ENCODE data around the gene ATXN2.

ATXN2 gene

GRCh38 chr12:111450676-111451075 is 148.4 kb downstream of the ATXN2 start:
- no peak for DNase-seq (ENCODE audit: low read depth)

- no peak for DNase-seq (ENCODE audit: low read depth)
Observed at GRCh38 chr12:111448846-111449790, 150.0 kb downstream of the ATXN2 start.

GRCh38 chr12:111448266-111448830 is 150.8 kb downstream of the ATXN2 start:
- no peak for DNase-seq (ENCODE audit: low read depth)

DNA sequence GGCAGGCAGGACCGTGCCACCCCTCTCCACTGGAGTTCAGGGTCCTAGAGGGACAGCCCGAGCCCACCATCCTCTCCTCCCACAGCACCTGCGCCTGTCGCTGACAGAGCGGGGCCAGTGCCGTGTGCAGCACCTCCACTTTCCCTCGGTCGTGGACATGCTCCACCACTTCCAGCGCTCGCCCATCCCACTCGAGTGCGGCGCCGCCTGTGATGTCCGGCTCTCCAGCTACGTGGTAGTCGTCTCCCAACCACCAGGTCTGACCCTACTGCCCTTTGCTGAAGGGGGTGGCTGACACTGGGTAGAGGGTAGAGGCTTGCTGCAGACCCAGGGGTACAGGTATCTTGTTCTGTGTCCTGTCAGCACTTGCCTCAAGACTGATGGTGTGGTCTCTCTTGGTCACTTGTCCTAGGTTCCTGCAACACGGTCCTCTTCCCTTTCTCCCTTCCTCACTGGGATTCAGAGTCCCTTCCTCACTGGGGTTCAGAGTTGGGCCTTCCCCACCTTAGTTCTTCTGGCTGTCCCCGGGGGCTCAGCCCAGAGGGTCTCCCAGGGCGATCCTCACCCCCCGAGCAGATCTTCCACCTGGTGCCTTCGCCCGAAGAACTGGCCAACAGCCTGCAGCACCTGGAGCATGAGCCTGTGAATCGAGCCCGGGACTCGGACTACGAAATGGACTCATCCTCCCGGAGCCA is 151.4 kb downstream of the ATXN2 start:
- no peak for DNase-seq (ENCODE audit: low read depth)

DNA sequence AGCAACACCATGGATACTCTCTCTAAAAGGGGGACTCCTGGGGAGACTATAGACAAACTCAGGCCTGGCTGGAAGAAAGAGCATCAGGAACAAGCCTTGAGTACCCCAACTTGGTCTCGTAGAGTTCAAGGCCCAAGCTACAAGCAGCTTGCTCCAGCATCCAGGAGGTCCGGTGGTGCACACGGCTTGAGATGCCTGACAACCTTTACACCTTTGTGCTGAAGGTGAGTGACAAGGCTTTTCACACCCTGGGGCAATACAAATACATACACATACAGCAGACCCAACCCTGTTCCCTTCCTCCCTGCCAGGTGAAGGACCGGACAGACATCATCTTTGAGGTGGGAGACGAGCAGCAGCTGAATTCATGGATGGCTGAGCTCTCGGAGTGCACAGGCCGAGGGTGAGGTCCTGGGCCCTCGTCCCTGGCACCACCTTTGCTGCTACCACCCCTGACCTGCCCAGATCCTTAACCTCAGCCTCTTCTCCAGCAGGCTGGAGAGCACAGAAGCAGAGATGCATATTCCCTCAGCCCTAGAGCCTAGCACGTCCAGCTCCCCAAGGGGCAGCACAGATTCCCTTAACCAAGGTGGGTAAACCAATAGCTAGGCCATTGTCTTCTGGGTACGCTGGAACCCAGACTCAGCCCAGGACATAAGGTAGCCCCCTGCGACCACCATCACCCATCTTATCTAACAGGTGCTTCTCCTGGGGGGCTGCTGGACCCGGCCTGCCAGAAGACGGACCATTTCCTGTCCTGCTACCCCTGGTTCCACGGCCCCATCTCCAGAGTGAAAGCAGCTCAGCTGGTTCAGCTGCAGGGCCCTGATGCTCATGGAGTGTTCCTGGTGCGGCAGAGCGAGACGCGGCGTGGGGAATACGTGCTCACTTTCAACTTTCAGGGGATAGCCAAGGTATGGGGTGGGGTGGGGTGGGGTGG is 152.2 kb downstream of the ATXN2 start:
- DNase-seq (ENCODE audit: low read depth): no peak

DNA sequence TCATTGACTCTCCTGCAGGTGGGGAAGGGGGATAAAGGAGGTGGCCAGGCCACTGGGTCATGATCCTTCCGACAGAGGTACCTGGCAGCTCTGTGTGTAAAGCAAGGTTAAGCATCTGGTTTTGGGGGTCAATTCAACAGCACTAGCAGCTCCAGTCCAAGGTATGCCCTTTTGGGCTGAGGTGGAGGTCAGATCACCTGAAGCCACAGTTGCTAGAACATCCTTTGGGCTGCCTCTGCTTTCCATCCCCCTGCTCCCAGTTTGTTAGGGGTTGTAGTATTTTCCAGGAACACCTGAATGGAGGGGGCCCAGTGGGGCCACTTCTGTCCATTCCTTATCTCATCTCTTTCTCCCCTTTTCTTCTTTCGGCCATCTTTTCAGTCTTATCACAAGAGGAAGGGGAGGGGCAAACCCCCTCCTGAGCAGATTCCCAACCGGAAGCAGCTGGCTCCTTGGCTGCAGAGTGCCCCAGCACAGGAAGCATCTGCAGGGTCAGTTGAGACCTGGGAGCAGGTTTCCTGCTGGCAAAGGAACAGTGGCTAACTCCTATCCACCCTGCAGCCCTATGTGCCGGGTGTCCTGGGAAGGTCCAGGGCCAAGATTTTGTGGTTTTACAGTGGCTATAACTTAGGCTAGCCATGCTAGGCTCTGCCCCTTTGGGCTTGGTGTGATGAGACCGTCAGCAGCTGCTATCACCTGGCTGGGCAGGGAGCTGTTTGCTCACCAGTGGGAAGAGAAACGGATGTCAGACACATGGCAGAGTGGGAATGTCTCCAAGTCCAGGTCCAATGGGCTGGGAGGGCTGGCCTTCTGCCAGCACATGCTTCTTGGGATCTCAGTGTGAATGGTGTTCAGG is 153.2 kb downstream of the ATXN2 start:
- no peak for DNase-seq (ENCODE audit: low read depth)

GRCh38 chr12:111444925-111445725 is 154.0 kb downstream of the ATXN2 start:
- DNase-seq (ENCODE audit: low read depth): peak; percentile 74

GRCh38 chr12:111444314-111444924 is 154.7 kb downstream of the ATXN2 start:
- DNase-seq (ENCODE audit: low read depth): no peak

- peak; percentile 35 for DNase-seq (ENCODE audit: low read depth)
Observed at GRCh38 chr12:111443586-111443985, 155.5 kb downstream of the ATXN2 start.

- DNase-seq (ENCODE audit: low read depth): no peak
Observed at GRCh38 chr12:111443086-111443485, 156.0 kb downstream of the ATXN2 start.

DNA sequence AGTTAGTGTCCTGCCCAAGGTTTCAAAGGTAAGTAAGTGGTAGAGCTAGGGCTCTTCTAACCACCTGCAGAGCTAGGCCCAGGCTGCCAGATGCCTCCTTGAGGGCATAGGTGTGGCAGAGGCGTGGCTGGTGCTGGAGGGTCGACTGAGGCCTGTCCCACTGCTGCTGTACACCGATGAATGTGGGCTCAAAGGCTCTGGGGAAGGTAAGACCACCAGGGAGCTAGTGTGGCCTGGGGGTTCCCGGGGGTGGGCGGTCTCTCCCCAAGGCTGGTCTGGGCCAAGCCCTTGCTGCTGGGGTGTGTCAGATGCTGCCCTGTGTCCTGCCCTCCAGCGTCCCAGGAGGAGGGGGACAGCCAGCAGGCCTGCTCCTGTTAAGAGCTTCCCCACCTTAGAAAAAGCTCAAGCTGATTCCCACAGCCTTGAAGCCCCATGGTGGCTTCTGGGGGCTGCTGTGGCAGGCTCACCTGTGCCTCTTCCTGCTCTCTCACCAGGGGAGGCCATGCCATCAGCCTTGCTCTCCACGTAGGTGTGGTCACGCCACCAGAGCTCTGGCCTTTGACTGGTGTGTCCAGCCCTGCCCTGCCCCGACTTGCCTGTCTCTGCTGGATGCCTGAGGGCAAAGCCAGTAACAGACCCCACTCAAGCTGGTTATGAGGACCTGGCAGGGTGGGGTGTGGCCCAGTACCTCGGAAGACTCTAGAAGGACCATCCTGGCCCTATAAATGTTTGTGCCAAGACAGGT is 156.6 kb downstream of the ATXN2 start:
- DNase-seq (ENCODE audit: low read depth): no peak

DNA sequence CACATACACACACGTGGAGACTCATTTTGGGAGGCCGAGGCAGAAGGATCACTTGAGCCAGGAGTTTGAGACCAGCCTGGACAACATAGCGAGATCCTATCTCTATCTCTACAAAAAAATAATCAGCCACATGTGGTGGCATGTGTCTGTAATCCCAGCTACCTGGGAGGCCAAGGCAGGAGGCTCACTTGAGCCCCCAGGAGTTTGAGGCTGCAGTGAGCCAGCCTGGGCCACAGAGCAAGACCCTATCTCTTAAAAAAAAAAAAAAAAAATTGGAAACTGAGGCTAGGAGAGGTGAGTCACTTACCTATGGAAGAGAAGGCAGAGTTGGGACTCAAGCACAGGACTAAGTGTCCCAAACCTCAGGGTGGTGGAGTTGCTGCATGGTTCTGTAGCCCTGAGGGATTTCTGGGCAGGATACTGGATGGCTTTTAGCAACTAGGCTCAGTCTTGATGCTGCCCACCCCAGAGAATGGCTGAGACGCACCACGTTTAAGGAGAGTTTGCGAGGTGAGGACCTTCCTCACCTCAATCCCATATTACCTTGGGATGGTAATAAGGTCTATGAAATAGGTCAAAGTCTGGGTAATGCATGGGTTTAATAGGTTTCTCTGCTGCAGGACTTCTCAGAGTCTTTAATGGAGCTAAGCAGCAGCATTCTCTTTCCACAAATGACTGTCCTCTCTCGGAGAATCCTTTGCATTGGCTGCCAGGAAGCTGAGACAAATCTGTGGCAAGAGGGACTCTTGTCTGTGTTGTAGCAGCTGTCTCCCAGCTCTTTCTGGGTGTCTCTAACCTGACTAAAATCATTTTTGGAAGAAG is 157.8 kb downstream of the ATXN2 start:
- DNase-seq (ENCODE audit: low read depth): no peak

GRCh38 chr12:111440631-111441030 is 158.5 kb downstream of the ATXN2 start:
- no peak for DNase-seq (ENCODE audit: low read depth)

DNA sequence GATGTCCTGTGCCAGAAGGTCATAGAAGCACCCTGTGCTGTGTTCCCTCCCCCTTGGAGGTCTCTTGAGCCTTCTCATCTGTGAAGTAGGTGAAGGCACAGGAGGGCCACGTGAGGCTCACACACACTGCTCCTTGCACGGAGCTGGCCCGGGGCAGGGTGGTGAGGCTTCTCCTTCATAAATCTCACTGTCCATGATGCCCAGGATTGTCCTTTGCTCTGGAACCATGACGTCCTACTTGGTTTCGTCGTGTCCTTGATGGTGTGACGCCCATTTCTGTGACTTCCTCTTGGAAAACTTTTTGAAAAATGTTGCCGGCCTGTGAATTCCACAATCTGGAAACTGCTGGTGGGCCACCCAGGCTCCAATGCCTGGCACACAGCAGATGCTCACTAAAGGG is 159.0 kb downstream of the ATXN2 start:
- DNase-seq (ENCODE audit: low read depth): no peak

GRCh38 chr12:111439657-111440151 is 159.4 kb downstream of the ATXN2 start:
- no peak for DNase-seq (ENCODE audit: low read depth)

DNA sequence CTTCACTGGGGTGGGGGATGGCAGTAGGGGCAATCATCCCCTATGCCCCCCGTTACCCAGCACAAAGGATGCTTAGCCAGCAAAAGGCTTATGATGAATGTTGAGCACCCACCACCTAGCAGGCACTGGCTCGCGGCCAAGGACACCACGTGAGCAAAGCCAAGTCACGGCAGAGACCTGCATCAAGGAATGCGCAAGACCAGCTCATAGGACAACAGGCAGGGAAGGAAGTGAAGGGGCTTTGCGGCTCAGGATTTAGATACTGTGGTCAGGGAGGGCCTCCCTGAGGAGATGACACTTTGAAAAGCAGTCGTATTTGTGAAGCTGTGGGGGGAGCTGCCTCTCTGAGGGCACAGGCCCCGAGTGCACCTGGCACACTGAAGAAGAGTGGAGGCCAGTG is 160.6 kb downstream of the ATXN2 start:
- no peak for DNase-seq (ENCODE audit: low read depth)

DNA sequence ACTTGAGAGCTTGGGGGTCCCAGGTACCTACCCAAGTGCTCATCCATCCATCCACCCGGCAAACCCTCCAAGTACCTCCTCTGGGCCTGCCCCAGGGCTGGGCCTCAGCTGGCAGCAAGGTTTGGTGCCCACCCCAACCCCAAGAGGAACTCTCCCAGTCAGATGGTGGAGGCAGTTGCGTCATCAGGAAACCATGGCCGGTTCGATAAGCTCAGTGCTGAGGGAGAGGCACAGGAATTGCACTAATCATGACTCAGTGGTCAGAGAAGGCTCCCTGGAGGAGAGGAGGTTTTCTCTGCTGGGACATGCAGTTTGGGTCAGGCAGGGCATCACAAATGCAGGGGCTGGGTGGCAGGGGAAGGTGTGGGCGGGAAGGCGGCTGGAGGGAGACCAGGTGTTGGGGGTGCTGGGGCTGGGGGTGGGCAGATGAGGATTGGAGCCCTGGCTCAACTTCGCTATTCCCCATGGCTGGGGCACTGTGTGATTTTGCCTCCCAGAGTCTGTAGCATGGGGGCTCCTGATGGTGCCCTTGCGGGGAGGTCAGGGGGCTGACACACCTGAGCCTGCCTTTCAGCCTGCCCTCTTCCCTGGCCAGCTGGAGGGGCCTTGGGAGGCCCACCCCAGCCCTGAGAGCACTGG is 161.2 kb downstream of the ATXN2 start:
- DNase-seq (ENCODE audit: low read depth): no peak

Measured in activated T-helper 9 cell treated with anti-CD3 and anti-CD28 coated beads, Interleukin-2, amount 50 U/mL, for 16 hours (primary cell).